ENCODE measurements around the gene TGFBR1.
"Not testable (repeated sequence)": the region's sequence is repeated elsewhere in the genome, so short reads cannot be mapped to it uniquely, and the experiment has no call there.

Gene TGFBR1

GRCh38 chr9:99189186-99189585, 84.3 kb downstream of the TGFBR1 start:
- DNase-seq (ENCODE audit: low read depth), result no peak
- no peak overlapping the region for H3K4me3 ChIP-seq (replicated peaks; ENCODE audit: low read depth, low read length)
- no peak for TF ChIP-seq CTCF (IDR thresholded peaks at IDR 0.05; ENCODE audit: low read length, missing control alignments)

DNA sequence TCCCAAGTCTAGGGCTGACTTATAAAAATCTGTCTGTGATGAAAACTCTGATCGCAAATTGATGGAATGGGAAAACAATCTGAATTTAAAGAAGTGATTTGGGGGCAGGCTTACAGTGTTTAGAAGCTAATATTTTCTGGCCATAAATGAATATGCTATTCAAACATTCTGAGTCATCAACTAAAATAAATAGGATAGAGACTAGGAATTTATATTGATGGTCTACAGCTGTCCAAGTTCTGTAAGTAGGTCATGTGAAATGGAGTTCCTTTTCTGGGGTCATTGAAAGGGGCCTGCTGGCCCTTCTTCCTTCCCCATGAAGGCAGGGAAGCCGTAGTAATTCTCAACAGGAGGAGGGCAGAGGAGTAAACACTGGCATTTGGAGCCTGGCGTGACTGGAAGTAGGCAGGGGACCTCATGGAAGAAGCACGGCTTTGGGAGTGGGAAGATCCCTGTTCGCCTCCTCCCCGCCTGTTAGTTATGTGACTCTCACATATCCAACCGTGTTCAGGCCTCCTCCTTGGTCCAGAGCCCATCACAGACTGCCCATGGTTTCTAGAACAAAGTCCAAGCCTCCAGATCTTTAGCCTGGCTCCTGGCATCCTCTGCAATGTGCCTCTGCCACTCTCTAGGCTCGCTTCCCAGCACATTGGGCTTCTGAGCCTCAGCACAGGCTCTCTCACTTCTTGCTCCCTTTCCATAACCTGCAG, 85.1 kb downstream of the TGFBR1 start:
- H3K4me3 ChIP-seq (replicated peaks; ENCODE audit: low read depth, low read length), result no peak overlapping the region
- no peak for TF ChIP-seq CTCF (IDR thresholded peaks at IDR 0.05; ENCODE audit: low read length, missing control alignments)
- DNase-seq (ENCODE audit: low read depth), result no peak

- DNase-seq (ENCODE audit: low read depth), result no peak
Measured at GRCh38 chr9:99190597-99191283, 85.8 kb downstream of the TGFBR1 start.

DNA sequence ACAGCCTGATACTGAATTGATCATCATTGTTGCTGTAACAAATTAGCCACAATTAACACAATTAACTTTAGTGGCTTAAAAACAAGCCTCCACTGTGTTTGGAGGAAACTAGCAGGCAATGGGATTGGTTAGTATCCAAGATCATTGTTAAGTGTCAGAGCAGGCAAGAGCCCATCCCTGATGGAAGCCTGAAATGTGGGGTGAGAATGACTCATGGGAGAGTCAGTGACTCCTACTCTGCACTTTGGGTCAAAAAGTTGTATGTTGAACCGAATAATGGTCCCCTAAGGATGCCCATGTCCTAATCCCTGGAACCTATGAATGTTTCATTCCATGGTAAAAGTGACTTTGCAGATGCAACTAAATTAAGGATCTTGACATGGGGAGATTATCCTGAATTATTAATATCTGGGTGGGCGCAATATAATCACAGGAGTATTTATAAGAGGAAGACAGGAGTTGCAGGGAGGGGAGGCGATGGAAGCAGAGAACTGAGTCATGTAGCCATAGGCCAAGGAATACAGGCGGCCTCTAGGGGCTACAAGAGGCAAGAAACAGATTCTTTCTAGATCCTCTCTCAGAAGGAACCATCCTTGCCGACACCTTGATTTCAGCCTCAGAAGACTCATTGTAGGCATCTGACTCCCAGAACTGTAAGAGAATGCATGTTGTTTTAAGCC, 88.0 kb downstream of the TGFBR1 start:
- TF ChIP-seq CTCF (IDR thresholded peaks at IDR 0.05; ENCODE audit: low read length, missing control alignments), result peak; percentile 35
- H3K4me3 ChIP-seq (replicated peaks; ENCODE audit: low read depth, low read length), result no peak overlapping the region
- DNase-seq (ENCODE audit: low read depth), result peak; percentile 7

More at GRCh38 chr9:99190597-99191283, 85.8 kb downstream of the TGFBR1 start:
- no peak overlapping the region for H3K4me3 ChIP-seq (replicated peaks; ENCODE audit: low read depth, low read length)
- TF ChIP-seq CTCF (IDR thresholded peaks at IDR 0.05; ENCODE audit: low read length, missing control alignments), result no peak

GRCh38 chr9:99193466-99193821, 88.5 kb downstream of the TGFBR1 start:
- no peak overlapping the region for H3K4me3 ChIP-seq (replicated peaks; ENCODE audit: low read depth, low read length)
- no peak for DNase-seq (ENCODE audit: low read depth)
- TF ChIP-seq CTCF (IDR thresholded peaks at IDR 0.05; ENCODE audit: low read length, missing control alignments), result no peak

GRCh38 chr9:99196484-99196883, 91.6 kb downstream of the TGFBR1 start:
- not testable (repeated sequence) for H3K4me3 ChIP-seq (replicated peaks; ENCODE audit: low read depth, low read length); DNase-seq (ENCODE audit: low read depth)

DNA sequence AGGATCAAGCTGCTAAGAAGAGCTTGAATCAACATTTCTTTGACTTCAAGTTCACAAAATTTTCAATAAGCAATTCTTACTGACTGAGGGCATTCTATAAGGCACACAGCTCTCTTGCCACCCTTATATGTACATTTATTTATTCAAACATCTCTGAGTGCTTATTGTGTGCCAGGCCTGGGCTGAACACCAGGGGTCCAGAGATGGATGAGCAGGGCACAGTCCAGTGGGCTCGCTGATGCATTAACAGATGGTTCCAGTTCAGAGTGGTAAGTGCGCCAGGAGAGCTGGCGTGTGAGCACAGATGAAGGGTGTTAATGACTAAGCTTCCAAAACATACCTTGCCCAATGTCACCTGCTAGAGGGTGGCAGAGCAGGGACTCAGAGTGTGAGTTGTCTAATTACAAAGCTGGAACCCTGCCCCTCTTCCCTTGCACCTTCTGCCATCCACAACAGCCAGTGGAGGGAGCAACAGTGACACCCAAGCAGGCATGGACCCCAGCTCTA, 92.3 kb downstream of the TGFBR1 start:
- TF ChIP-seq CTCF (IDR thresholded peaks at IDR 0.05; ENCODE audit: low read length, missing control alignments), result no peak
- H3K4me3 ChIP-seq (replicated peaks; ENCODE audit: low read depth, low read length), result no peak overlapping the region
- no peak for DNase-seq (ENCODE audit: low read depth)
